Measurements from ENCODE around the gene C17orf50.

C17orf50 gene

GRCh38 chr17:35760587-35760986 is at the start of gene C17orf50:
C17orf50 (plus strand) TSS chr17:35760887; CDS start chr17:35760942, 55 bp downstream.
- Histone ChIP-seq H3K9me3 (ENCODE audit: control insufficient read depth, insufficient read depth, low read length) (peaks cover 2% of the 10 kb centered on the region; the same call in 1 of the 2 replicates), H3K36me3 (ENCODE audit: insufficient read depth, low read length) (no peaks in the 10 kb centered on the region), H3K9ac (ENCODE audit: low read depth, low read length) (no peak within 1 kb of the TSS), H3K4me1 (ENCODE audit: insufficient read depth, low read length) (no peaks in the 10 kb centered on the region)

GRCh38 chr17:35710950-35711349 is 49.7 kb upstream of the C17orf50 start:
- Histone ChIP-seq H3K36me3 (ENCODE audit: insufficient read depth, low read length) (no peaks in the 10 kb centered on the region; the same call in 1 of the 2 replicates), H3K9me3 (ENCODE audit: control insufficient read depth, insufficient read depth, low read length) (no peaks in the 10 kb centered on the region), H3K9ac (ENCODE audit: low read depth, low read length) (no peak overlapping the region), H3K4me1 (ENCODE audit: insufficient read depth, low read length) (no peaks in the 10 kb centered on the region)

- H3K9me3 ChIP-seq (ENCODE audit: control insufficient read depth, insufficient read depth, low read length) = no peaks in the 10 kb centered on the region
- H3K9ac ChIP-seq (ENCODE audit: low read depth, low read length) = no peak overlapping the region
- H3K36me3 ChIP-seq (ENCODE audit: insufficient read depth, low read length) = peaks cover 5% of the 10 kb centered on the region
- no peaks in the 10 kb centered on the region for H3K4me1 ChIP-seq (ENCODE audit: insufficient read depth, low read length)
Observed at GRCh38 chr17:35713069-35713728, 47.5 kb upstream of the C17orf50 start.

GRCh38 chr17:35714988-35715387 is 45.7 kb upstream of the C17orf50 start:
- Histone ChIP-seq H3K9me3 (ENCODE audit: control insufficient read depth, insufficient read depth, low read length) (no peaks in the 10 kb centered on the region), H3K36me3 (ENCODE audit: insufficient read depth, low read length) (peaks cover 5% of the 10 kb centered on the region), H3K4me1 (ENCODE audit: insufficient read depth, low read length) (no peaks in the 10 kb centered on the region)

GRCh38 chr17:35715416-35715815 is 45.3 kb upstream of the C17orf50 start:
- Histone ChIP-seq H3K9me3 (ENCODE audit: control insufficient read depth, insufficient read depth, low read length) (no peaks in the 10 kb centered on the region), H3K4me1 (ENCODE audit: insufficient read depth, low read length) (no peaks in the 10 kb centered on the region), H3K9ac (ENCODE audit: low read depth, low read length) (no peak overlapping the region), H3K36me3 (ENCODE audit: insufficient read depth, low read length) (peaks cover 5% of the 10 kb centered on the region; the same call in 1 of the 2 replicates)

More at GRCh38 chr17:35714988-35715387, 45.7 kb upstream of the C17orf50 start:
- H3K9ac ChIP-seq (ENCODE audit: low read depth, low read length) = no peak overlapping the region

GRCh38 chr17:35716173-35716572 is 44.5 kb upstream of the C17orf50 start:
- Histone ChIP-seq H3K9me3 (ENCODE audit: control insufficient read depth, insufficient read depth, low read length) (no peaks in the 10 kb centered on the region), H3K4me1 (ENCODE audit: insufficient read depth, low read length) (no peaks in the 10 kb centered on the region), H3K9ac (ENCODE audit: low read depth, low read length) (no peak overlapping the region), H3K36me3 (ENCODE audit: insufficient read depth, low read length) (peaks cover 5% of the 10 kb centered on the region; the same call in 1 of the 2 replicates)

- no peak overlapping the region for H3K9ac ChIP-seq (ENCODE audit: low read depth, low read length)
- H3K9me3 ChIP-seq (ENCODE audit: control insufficient read depth, insufficient read depth, low read length) = no peaks in the 10 kb centered on the region
- no peaks in the 10 kb centered on the region for H3K4me1 ChIP-seq (ENCODE audit: insufficient read depth, low read length)
- H3K36me3 ChIP-seq (ENCODE audit: insufficient read depth, low read length) = peaks cover 5% of the 10 kb centered on the region; the same call in 1 of the 2 replicates
Observed at GRCh38 chr17:35716897-35717465, 43.7 kb upstream of the C17orf50 start.

GRCh38 chr17:35717475-35717874 is 43.2 kb upstream of the C17orf50 start:
- peaks cover 5% of the 10 kb centered on the region; the same call in 1 of the 2 replicates for H3K36me3 ChIP-seq (ENCODE audit: insufficient read depth, low read length)
- H3K4me1 ChIP-seq (ENCODE audit: insufficient read depth, low read length) = no peaks in the 10 kb centered on the region

GRCh38 chr17:35723735-35724134 is 37.0 kb upstream of the C17orf50 start:
- H3K4me1 ChIP-seq (ENCODE audit: insufficient read depth, low read length) = peaks cover 10% of the 10 kb centered on the region
- no peaks in the 10 kb centered on the region for H3K9me3 ChIP-seq (ENCODE audit: control insufficient read depth, insufficient read depth, low read length)
- peaks cover 11% of the 10 kb centered on the region for H3K36me3 ChIP-seq (ENCODE audit: insufficient read depth, low read length)
- no peak overlapping the region for H3K9ac ChIP-seq (ENCODE audit: low read depth, low read length)

More at GRCh38 chr17:35717475-35717874, 43.2 kb upstream of the C17orf50 start:
- H3K9me3 ChIP-seq (ENCODE audit: control insufficient read depth, insufficient read depth, low read length) = no peaks in the 10 kb centered on the region
- no peak overlapping the region for H3K9ac ChIP-seq (ENCODE audit: low read depth, low read length)

GRCh38 chr17:35725058-35725457 is 35.6 kb upstream of the C17orf50 start:
- H3K36me3 ChIP-seq (ENCODE audit: insufficient read depth, low read length) = peaks cover 11% of the 10 kb centered on the region
- H3K9ac ChIP-seq (ENCODE audit: low read depth, low read length) = no peak overlapping the region
- peaks cover 19% of the 10 kb centered on the region for H3K4me1 ChIP-seq (ENCODE audit: insufficient read depth, low read length)
- H3K9me3 ChIP-seq (ENCODE audit: control insufficient read depth, insufficient read depth, low read length) = no peaks in the 10 kb centered on the region

- Histone ChIP-seq H3K9me3 (ENCODE audit: control insufficient read depth, insufficient read depth, low read length) (no peaks in the 10 kb centered on the region), H3K36me3 (ENCODE audit: insufficient read depth, low read length) (peaks cover 11% of the 10 kb centered on the region), H3K4me1 (ENCODE audit: insufficient read depth, low read length) (peaks cover 19% of the 10 kb centered on the region), H3K9ac (ENCODE audit: low read depth, low read length) (no peak overlapping the region)
Observed at GRCh38 chr17:35725802-35726126, 34.9 kb upstream of the C17orf50 start.

- peaks cover 23% of the 10 kb centered on the region for H3K4me1 ChIP-seq (ENCODE audit: insufficient read depth, low read length)
- no peak overlapping the region for H3K9ac ChIP-seq (ENCODE audit: low read depth, low read length)
- H3K36me3 ChIP-seq (ENCODE audit: insufficient read depth, low read length) = peaks cover 11% of the 10 kb centered on the region
- no peaks in the 10 kb centered on the region for H3K9me3 ChIP-seq (ENCODE audit: control insufficient read depth, insufficient read depth, low read length)
Observed at GRCh38 chr17:35726127-35726952, 34.3 kb upstream of the C17orf50 start.

GRCh38 chr17:35726953-35727460 is 33.7 kb upstream of the C17orf50 start:
- Histone ChIP-seq H3K36me3 (ENCODE audit: insufficient read depth, low read length) (peaks cover 11% of the 10 kb centered on the region), H3K9ac (ENCODE audit: low read depth, low read length) (no peak overlapping the region), H3K4me1 (ENCODE audit: insufficient read depth, low read length) (peaks cover 23% of the 10 kb centered on the region), H3K9me3 (ENCODE audit: control insufficient read depth, insufficient read depth, low read length) (no peaks in the 10 kb centered on the region)

- H3K9ac ChIP-seq (ENCODE audit: low read depth, low read length) = no peak overlapping the region
- no peaks in the 10 kb centered on the region for H3K9me3 ChIP-seq (ENCODE audit: control insufficient read depth, insufficient read depth, low read length)
- H3K4me1 ChIP-seq (ENCODE audit: insufficient read depth, low read length) = peaks cover 23% of the 10 kb centered on the region
- peaks cover 11% of the 10 kb centered on the region for H3K36me3 ChIP-seq (ENCODE audit: insufficient read depth, low read length)
Observed at GRCh38 chr17:35727635-35728034, 33.1 kb upstream of the C17orf50 start.

Measured in ES-I3 (cell line).